ENCODE measurements around the gene COMTD1. TPM values are rescaled to one million over a fixed set of nuclear protein-coding genes. Genes with fewer than 3 reads are reported as not detected.

COMTD1 gene
- total RNA-seq = 10 to 100 TPM in 1 of 2 donors, 1 to 10 TPM in 1; 10.0 to 18.1 TPM
- long read RNA-seq, donor 1, partial matches to known transcripts = 2 of 8 reads
- long read RNA-seq, donor 1, other reads (novel, unspliced or antisense) = 2 of 8 reads
- long read RNA-seq, donor 2, transcript COMTD1-201 (7 exons, 976 nt) = major isoform, 21 of 45 reads
- long read RNA-seq, donor 2, transcript COMTD1-202 (4 exons, 1,094 nt) = minor isoform, 5 of 45 reads
- long read RNA-seq, donor 2, partial matches to known transcripts = 4 of 45 reads
- long read RNA-seq, donor 2, other reads (novel, unspliced or antisense) = 11 of 45 reads

- intact Hi-C loops (cut with DNase I) = loop anchor here (2.0 to 5.0 kb wide), 2 partner anchors 47 to 48 kb away; no protein-coding TSS in a partner anchor
- DNase-seq (ENCODE audit: low spot score) = peak; percentile 98
Observed at GRCh38 chr10:75235375-75236177, at the start of gene COMTD1. Gene COMTD1 (minus strand): TSS chr10:75235957. CDS start chr10:75235928, 29 bp downstream.

- no peak for DNase-seq (ENCODE audit: low spot score)
- intact Hi-C loops (cut with DNase I) = loop anchor here in 1 of 2 donors (2.0 kb wide), 1 partner anchor 43 kb away; no protein-coding TSS in a partner anchor
Observed at GRCh38 chr10:75283671-75284470, 48.1 kb upstream of the COMTD1 start.

GRCh38 chr10:75283078-75283670, 47.4 kb upstream of the COMTD1 start:
- intact Hi-C loops (cut with DNase I) = loop anchor here in 1 of 2 donors (2.0 kb wide), 1 partner anchor 44 kb away; no protein-coding TSS in a partner anchor
- no peak for DNase-seq (ENCODE audit: low spot score)

- no peak for DNase-seq (ENCODE audit: low spot score)
- intact Hi-C loops (cut with DNase I) = loop anchor here in 1 of 2 donors (2.0 kb wide), 1 partner anchor 45 kb away; no protein-coding TSS in a partner anchor
Observed at GRCh38 chr10:75281974-75282373, 46.2 kb upstream of the COMTD1 start.

- no peak for DNase-seq (ENCODE audit: low spot score)
- intact Hi-C loops (cut with DNase I) = no loop called here
Observed at GRCh38 chr10:75280236-75280635, 44.5 kb upstream of the COMTD1 start.

GRCh38 chr10:75276069-75276872, 40.5 kb upstream of the COMTD1 start:
- intact Hi-C loops (cut with DNase I) = no loop called here

GRCh38 chr10:75272896-75273295, 37.1 kb upstream of the COMTD1 start:
- no peak for DNase-seq (ENCODE audit: low spot score)
- intact Hi-C loops (cut with DNase I) = no loop called here

More at GRCh38 chr10:75276069-75276872, 40.5 kb upstream of the COMTD1 start:
- DNase-seq (ENCODE audit: low spot score) = no peak

- DNase-seq (ENCODE audit: low spot score) = peak; percentile 14
- intact Hi-C loops (cut with DNase I) = no loop called here
Observed at GRCh38 chr10:75272094-75272493, 36.3 kb upstream of the COMTD1 start.

GRCh38 chr10:75269605-75270004, 33.8 kb upstream of the COMTD1 start:
- intact Hi-C loops (cut with DNase I) = no loop called here
- peak; percentile 32 for DNase-seq (ENCODE audit: low spot score)

- DNase-seq (ENCODE audit: low spot score) = no peak
- intact Hi-C loops (cut with DNase I) = no loop called here
Observed at GRCh38 chr10:75266945-75267344, 31.2 kb upstream of the COMTD1 start.

- intact Hi-C loops (cut with DNase I) = no loop called here
- no peak for DNase-seq (ENCODE audit: low spot score)
Observed at GRCh38 chr10:75265856-75266255, 30.1 kb upstream of the COMTD1 start.

- intact Hi-C loops (cut with DNase I) = no loop called here
- peak; percentile 43 for DNase-seq (ENCODE audit: low spot score)
Observed at GRCh38 chr10:75263806-75264205, 28.0 kb upstream of the COMTD1 start.

GRCh38 chr10:75261813-75262705, 26.3 kb upstream of the COMTD1 start:
- intact Hi-C loops (cut with DNase I) = no loop called here
- DNase-seq (ENCODE audit: low spot score) = peak; percentile 50

- intact Hi-C loops (cut with DNase I) = no loop called here
- peak; percentile 5 for DNase-seq (ENCODE audit: low spot score)
Observed at GRCh38 chr10:75260990-75261389, 25.2 kb upstream of the COMTD1 start.

GRCh38 chr10:75254739-75255138, 19.0 kb upstream of the COMTD1 start:
- intact Hi-C loops (cut with DNase I) = no loop called here
- no peak for DNase-seq (ENCODE audit: low spot score)

GRCh38 chr10:75253281-75254220, 17.8 kb upstream of the COMTD1 start:
- intact Hi-C loops (cut with DNase I) = no loop called here
- peak; percentile 42 for DNase-seq (ENCODE audit: low spot score)
